T1000 (cell line): ENCODE measurements around the gene MRPS22.
"Not testable (repeated sequence)": the region's sequence is repeated elsewhere in the genome, so short reads cannot be mapped to it uniquely, and the experiment has no call there.

ENCODE experiments used
- DNase-seq: peaks from one replicate; lab custom pipeline; 2025; ENCODE audit warnings: mixed read lengths; lab: John Stamatoyannopoulos, UW

The MRPS22 gene

DNA sequence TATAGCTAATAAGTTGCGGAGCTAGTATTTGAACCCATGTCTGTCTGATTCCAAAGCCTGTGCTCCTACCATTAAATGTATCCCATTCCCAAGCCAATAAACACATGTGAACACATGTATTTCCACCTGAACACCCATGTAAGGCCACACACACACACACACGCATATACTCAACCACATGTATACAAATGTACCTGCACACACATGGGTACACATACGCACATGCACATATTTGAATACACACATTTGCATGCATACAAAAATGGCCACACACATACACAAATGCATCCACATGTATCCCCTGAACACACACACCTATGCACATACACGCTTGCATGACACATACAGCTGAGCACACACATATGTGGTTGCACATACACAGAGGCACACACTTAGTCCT lies 5.4 kb upstream of the MRPS22 start:
- no peak for DNase-seq

DNA sequence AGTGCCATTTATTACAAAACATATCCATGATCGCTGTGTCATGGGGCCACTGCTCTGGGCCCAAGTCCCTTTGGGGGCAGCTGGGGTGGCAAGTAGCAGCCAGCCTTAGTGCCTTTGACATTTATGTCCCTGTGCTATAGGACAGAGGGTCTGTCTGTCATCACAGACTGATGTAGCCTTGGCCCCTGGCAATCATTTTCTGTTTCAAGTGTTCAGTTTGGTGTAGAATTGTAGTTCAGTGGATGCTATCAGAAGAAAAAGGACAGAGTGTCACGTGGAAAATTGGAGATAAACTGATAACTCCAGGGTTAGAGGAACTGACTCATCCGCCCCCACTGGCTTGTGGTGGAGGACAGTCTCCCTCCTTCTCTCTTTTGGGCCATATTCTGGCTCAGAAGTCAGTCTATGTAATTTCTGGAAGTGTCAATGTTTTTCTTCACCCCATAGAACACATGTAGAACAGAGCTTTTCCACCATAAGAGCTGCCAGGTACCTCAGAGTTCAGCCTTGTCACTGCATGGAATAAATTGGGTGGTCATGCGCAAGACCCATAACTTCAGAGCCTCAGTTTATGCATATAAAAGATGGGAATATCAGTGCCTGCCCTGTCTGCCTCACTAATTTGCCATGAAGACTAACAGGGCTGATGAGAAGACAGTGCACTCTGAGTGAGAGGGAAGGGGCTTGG lies 4.5 kb upstream of the MRPS22 start:
- no peak for DNase-seq

GRCh38 chr3:139340784-139341183 lies 3.0 kb upstream of the MRPS22 start:
- DNase-seq: no peak

DNA sequence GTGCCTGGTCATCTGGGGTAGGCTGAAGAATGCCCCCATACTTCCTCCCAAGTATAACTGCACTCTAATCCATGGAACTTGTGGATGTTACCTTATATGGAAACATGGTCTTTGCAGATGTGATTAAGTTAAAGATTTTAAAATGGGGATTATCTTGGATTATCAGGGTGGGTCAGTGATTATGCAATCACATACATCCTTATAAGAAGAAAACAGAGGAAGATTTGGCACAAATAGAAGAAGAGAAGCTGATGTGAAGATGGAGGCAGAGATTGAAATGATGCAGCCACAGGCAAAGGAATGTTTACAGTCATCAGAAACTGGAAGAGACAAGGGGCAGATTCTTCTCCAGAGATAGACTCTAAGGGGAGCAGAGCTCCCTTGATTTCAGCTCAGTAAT lies 1.8 kb upstream of the MRPS22 start:
- DNase-seq: no peak

DNA sequence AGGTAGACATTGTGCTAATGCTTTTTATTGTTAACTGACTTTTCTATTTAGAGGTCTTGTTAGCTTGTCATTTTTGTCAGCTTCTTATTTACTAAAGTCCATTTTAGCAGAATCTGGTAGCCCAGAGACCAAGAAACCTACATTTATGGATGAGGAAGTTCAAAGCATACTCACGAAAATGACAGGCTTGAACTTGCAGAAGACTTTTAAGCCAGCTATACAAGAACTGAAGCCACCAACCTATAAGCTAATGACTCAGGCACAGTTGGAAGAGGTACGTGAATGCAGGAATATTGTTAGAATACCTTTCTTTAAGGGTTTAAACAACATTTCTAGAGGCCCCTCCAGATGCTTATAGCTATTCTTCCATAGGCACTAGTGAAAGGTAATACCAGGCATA lies 3.0 kb downstream of the MRPS22 start:
- no peak for DNase-seq

DNA sequence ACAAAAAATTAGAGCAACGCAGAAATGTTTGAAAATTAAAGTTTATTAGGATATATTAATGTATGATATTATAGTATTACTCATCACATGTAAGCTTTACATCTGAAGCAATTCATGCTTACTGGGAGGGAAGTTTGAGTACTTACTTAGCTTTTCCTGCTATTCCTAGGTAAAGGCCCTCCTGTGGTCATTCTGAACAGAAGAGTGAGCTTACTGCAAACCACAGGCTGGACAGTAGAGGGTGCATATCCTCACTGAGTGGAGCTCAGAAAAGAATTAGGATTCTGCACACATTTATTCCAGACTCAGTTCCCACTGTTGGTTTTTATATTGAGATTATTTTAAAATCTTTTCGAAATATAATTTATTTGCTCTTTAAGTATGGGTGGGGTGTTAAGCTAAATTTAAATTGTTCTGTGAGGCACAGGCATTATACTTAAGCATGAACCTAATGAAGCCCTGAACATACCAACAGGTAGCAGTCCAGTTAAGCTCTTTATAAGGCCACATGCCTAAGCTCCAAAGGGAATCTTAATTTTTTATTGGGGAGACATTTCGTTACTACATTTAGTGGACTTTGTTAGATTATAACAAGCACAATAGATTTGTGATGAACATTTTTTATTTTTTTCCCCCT lies 10.2 kb downstream of the MRPS22 start:
- no peak for DNase-seq

DNA sequence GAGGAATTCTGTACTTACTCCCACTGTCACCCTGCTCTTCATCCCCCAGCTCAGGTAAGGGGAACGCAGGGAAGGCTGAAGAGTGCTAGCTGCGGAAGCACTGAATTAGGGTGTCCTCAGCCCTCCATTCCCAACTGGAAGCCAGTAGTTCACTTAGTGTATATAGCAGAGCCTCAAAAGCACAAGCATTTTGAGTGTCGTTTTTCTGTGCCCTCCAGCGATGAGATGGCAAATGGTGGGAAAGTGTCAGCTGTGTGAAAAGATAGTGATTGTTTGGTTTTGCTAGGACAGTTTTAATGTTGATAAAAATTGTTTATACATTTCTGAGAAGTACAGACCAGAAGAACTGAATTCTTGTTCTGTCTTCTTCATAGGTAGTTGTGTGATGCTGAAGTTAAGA lies 10.8 kb downstream of the MRPS22 start:
- no peak for DNase-seq

- no peak for DNase-seq
Observed at GRCh38 chr3:139355476-139355875, 11.7 kb downstream of the MRPS22 start.

DNA sequence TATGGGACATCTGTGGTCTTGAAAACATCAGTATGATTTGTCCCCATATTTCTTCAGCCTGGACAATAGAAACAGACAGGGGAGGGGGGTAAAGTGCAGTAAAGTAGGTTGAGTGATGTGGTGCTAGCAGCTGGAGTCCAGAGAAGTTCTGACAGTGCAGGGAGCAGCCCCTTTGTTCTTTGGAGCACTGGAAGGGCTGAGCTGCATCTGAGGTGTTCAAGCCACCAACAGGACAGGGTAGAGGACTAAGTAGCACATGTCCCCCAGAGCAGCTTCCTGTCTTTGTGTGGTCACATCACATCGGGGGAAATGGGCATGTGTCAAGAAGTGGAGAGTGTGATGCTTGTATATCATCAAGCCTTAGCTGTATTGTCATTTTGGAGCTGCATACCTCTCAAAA lies 12.1 kb downstream of the MRPS22 start:
- no peak for DNase-seq

DNA sequence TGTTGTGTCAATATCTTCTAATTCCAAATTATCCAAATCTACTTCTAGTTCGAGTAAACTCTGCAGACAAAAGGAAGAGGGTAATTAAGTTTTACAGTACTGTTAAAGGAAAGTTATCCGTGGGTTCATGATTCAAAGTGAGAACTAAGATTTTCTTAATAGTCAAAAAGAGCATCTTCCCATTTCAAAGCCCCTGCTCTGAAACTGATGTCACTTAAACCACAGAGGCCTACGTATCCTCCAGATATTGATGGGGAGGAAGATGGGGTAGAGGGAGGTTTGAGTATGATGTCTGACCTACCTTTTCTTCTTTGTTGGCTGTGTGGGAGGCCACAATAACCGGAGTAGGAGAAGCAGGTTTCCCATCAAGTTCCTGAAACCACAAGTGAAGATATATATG lies 14.1 kb downstream of the MRPS22 start:
- DNase-seq: no peak

GRCh38 chr3:139358841-139359562 lies 15.2 kb downstream of the MRPS22 start:
- DNase-seq: no peak

DNA sequence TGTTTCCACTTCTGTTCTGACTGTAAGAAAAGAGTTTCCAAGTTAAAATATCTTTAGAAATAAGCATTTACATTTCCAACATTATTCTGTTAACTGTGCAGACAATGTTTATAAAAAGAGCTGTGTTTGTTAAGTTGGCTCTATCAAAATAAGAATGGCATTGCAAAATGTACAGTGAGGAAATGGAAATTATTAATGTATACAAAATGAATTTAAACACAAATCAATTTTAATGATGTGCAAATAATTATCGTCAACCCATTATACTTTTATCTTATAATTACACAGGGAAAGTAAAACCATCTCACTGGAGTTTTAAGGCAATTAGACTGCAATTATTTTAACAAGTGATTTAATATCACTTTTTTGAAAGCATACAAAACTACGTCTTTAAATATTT lies 17.5 kb downstream of the MRPS22 start:
- no peak for DNase-seq

- DNase-seq: no peak
Observed at GRCh38 chr3:139364549-139364948, 20.7 kb downstream of the MRPS22 start.

DNA sequence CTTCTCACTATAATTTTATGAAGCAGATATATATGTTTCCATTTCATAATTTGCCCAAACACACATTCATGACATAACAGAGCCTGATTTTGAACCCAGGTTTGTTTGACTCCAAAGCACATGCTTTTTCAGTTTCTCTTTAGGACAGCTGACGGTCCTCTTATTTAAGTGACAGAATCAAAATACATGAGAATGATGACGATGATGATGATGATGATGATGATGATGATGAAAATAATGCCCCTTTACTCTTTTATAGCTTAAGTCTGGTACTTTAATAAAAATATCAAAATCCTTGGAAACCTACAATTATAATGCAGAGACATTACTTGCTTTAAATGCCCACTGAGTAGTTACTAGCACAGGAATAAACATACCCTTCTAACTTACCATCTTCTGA lies 30.3 kb downstream of the MRPS22 start:
- no peak for DNase-seq

DNA sequence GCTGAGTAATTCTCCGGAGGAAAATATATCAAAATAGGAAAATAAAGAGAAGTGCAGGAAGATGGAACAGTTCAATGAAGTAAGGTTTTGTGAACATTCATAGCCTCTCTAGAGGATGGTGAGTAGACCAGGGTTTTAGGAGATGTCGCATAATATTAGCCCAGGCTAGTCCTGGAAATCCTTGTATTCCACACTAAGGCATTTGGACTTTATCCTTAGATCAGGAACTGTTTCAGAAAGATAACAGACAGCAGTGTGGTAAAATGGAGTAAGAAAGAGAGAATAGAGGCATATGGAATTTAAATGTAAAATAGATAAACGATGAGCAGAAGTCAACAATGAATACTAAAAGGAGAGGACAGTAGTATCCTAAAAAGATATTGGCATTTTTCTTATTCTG lies 33.6 kb downstream of the MRPS22 start:
- DNase-seq: no peak

GRCh38 chr3:139378587-139379241 lies 34.9 kb downstream of the MRPS22 start:
- no peak for DNase-seq

DNA sequence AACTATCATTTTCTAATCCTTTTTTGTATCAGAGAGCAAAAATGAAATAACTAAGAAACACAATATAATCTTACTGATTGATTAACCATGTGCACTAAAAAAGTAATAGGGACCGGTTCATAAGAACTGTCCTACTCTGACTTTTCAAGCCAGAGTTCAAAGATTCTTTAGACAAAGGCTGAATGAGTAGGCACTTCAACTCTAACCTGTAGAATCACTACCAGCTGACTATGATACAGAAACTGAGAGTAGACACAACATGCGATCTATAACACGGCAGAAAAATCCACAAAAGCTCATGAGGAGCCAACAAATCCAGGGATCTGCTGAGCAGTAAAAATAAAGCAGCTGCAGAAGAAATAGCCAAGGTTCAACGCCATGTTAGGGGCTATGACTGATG lies 36.8 kb downstream of the MRPS22 start:
- no peak for DNase-seq

DNA sequence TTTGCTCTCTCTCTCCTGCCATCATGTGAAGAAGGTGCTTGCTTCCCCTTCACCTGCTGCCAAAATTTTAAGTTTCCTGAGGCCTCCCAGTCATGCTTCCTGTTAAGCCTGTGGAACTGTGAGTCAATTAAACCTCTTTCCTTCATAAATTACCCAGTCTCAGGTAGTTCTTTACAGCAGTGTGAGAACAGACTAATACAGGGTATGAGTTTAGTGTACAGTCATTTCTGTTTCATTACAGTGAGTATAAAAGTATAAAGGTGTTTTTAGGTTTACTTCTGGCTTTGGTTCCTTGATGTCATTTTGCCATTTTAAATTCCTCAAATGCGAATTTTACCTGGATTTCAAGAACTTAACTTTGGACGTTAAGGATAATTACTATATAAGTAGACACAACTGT lies 38.5 kb downstream of the MRPS22 start:
- not testable (repeated sequence) for DNase-seq

- no peak for DNase-seq
Observed at GRCh38 chr3:139388077-139388476, 44.3 kb downstream of the MRPS22 start.

DNA sequence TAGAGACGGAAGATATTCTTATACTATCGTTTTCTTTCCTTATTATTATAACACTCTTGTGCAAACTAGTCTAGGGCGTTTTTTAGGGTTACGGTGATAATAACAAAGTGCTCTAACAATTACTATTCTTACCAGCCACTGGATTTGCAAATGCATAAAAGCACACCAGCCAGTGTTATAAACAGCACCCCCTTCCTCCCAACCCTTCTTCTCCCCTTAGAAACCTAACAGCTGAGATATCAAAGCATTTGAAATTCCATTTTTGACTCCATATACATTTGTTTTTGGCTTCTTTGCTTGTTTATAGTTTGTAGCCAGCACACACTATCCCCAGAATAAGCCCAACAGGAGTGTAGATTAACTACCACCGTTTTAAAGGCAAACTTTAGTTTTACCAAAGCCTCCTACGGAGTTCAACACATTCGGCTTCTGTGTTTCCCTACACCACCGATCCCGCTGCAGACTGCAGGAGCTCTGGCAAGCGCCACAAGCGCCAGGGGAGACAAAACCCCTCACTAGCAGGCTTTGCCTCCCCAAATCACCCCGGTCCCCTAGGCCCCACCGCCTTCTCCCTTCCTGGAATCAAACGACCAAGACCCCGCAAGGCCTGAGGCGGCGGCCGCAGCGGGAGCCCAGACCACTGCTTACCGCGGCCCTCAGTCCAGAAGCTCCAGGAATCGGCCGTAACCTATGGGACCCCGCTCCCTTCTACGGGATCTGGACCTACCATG lies 45.2 kb downstream of the MRPS22 start:
- DNase-seq: no peak

DNA sequence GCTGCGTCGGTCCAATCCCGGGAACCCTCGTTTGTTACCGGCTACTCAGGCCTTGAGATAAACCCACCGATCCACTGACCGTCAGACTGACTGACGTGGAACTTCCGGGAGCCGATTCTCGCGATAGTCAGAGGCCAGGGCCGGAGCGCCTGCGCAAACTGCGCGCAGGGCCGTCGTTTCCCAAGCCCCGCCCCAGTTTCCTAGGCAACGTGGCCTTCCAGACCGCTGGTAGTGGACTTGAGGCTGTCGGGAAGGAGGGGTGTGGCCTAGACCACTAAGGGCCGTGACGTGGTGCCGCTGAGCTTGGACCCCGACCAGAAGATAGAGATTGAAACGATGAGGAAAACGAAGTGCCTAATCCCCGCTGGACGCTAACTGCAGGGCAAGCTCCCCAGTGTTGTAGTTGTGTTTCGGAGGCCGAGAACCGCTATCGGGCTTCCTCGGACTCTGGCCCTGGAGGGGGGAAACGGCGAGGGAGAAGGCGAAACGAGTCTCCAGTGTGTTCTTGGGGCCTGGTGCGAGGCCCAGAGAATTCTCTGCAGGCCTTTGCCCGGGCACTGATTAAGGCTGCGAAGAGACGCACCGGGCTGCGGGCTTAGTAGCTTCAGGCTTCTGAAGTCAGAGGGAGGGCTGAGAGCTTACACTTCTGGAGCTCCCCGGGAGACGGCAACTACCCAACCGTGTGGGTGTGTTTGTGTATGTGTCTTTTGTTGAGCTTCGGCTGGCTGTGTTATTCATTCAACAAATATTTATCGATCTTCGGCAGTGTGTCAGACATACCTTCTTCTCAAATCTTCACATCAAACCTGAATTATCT lies 45.9 kb downstream of the MRPS22 start, which contains the start of gene COPB2:
Gene COPB2 (minus strand): TSS at position 96 of the 817 bp plus-strand sequence. CDS start 97 bp downstream, outside the sequence.
- DNase-seq: peak; percentile 98
